Panc1 (cell line): ENCODE data around the gene SHANK2. TPM values are rescaled to one million over a fixed set of nuclear protein-coding genes. Genes with fewer than 3 reads are reported as not detected.

Source experiments
- ATAC-seq: fragments of 200-7000 bp; cut with Tn5 transposase; 2 replicates; pipeline ENCODE4 v1.9.1; 2020; ENCODE audit warnings: mild to moderate bottlenecking, moderate library complexity
- BruUV-seq: library from RNA; stranded (reverse); fragments of 400-500 nt; replicated peaks from 2 replicates; lab custom pipeline; 2021; lab: Mats Ljungman, UMichigan
- CTCF ChIA-PET: fragments of 300-600 bp; sonication (Branson Sonifier 250); formaldehyde crosslinking; loops from one replicate; lab custom pipeline; 2022; ENCODE audit warnings: antibody characterized with exemption; lab: Charles Lee
- POLR2A ChIA-PET: fragments of 300-600 bp; sonication (Branson Sonifier 250); formaldehyde crosslinking; loops from one replicate; lab custom pipeline; 2022; ENCODE audit warnings: antibody characterized with exemption; lab: Charles Lee
- DNase-seq: peaks from one replicate; pipeline ENCODE4 v3.0.0-alpha.2; 2010; ENCODE audit warnings: low read depth, low spot score
- H3K27ac ChIP-seq: 2 replicates; pipeline ENCODE4 v1.5.1; 2011; ENCODE audit warnings: mild to moderate bottlenecking, low read length, inconsistent platforms
- H3K27me3 ChIP-seq: fragments of 200-500 bp; sonication (Bioruptor generic); 2 replicates; pipeline ENCODE4 v1.6.0; 2014; ENCODE audit warnings: low read length, inconsistent platforms; ENCODE audit not compliant: control insufficient read depth, insufficient read depth
- H3K36me3 ChIP-seq: fragments of 200-500 bp; sonication (Bioruptor generic); 2 replicates; pipeline ENCODE4 v1.5.1; 2014; ENCODE audit warnings: inconsistent platforms, mild to moderate bottlenecking, low read length, moderate library complexity; ENCODE audit not compliant: control insufficient read depth, insufficient read depth
- H3K4me1 ChIP-seq: 2 replicates; pipeline ENCODE4 v1.5.1; 2011; ENCODE audit warnings: inconsistent platforms, mild to moderate bottlenecking, low read length, moderate library complexity; ENCODE audit not compliant: control insufficient read depth, insufficient read depth
- H3K4me3 ChIP-seq, 2 experiments: 2 replicates each; pipeline ENCODE4 v1.5.1; 2011 to 2012; ENCODE audit warnings: low read depth in 2 of 2, low read length in 2 of 2, mild to moderate bottlenecking in 2 of 2, inconsistent platforms in 1 of 2, moderate library complexity in 1 of 2
- H3K9me3 ChIP-seq: fragments of 200-500 bp; sonication (Bioruptor generic); 2 replicates; pipeline ENCODE4 v1.5.1; 2014; ENCODE audit warnings: low read depth, mild to moderate bottlenecking, inconsistent platforms, low read length, moderate library complexity; ENCODE audit not compliant: control insufficient read depth, insufficient read depth
- CTCF ChIP-seq: fragments of 450-650 bp; IDR thresholded peaks from 2 replicates; pipeline ENCODE4 v1.5.1; 2017; ENCODE audit warnings: mild to moderate bottlenecking
- POLR2AphosphoS5 ChIP-seq: IDR thresholded peaks from 2 replicates; pipeline ENCODE4 v1.6.1; 2012; ENCODE audit warnings: mild to moderate bottlenecking, low read depth, low read length, moderate library complexity
- REST ChIP-seq, 2 experiments: IDR thresholded peaks; 2 replicates each; pipeline ENCODE4 v1.6.1; 2011 to 2012; ENCODE audit warnings: low read depth in 2 of 2, control low read depth in 1 of 2, low read length in 1 of 2, mild to moderate bottlenecking in 1 of 2, moderate library complexity in 1 of 2; ENCODE audit not compliant: insufficient read depth in 1 of 2
- SIN3A ChIP-seq: IDR thresholded peaks from 2 replicates; pipeline ENCODE4 v1.6.1; 2012; ENCODE audit warnings: low read depth, mild to moderate bottlenecking, low read length, moderate library complexity, borderline replicate concordance; ENCODE audit not compliant: insufficient read depth
- TCF7L2 ChIP-seq: IDR thresholded peaks from 2 replicates; pipeline ENCODE4 v1.6.1; 2011; ENCODE audit warnings: mild to moderate bottlenecking, low read depth, low read length, inconsistent platforms
- in situ Hi-C: cut with HindIII; loops from 2 replicates; pipeline ENCODE4 v1.10.0; 2016; ENCODE audit warnings: low sequenced_read_pairs, low pct_unique_long_range_greater_than_20kb
- intact Hi-C: fragments of 100-400 bp; cut with micrococcal nuclease; formaldehyde crosslinking; loops from one replicate; pipeline ENCODE4 v1.10.0; 2022; ENCODE audit not compliant: unreplicated experiment
- total RNA-seq: library from RNA; stranded (reverse); gene quantifications from one replicate; pipeline ENCODE4 v1.2.1, GENCODE V29; 2021; ENCODE audit not compliant: unreplicated experiment

Gene SHANK2
- total RNA-seq, 1 experiment from 2014 or later, result 1.7 TPM

GRCh38 chr11:71242391-71242790 is 10.0 kb downstream of the SHANK2 start:
- TF ChIP-seq POLR2AphosphoS5 (no peak), TCF7L2 (no peak), CTCF (no peak), SIN3A (no peak)
- H3K4me1 ChIP-seq, result peaks cover 5% of the 10 kb centered on the region; the same call in 1 of the 2 replicates
- CTCF ChIA-PET, result no interaction called here
- POLR2A ChIA-PET, result no interaction called here
- no peaks in the 10 kb centered on the region for H3K36me3 ChIP-seq
- H3K27me3 ChIP-seq, result no peaks in the 10 kb centered on the region; the same call in 1 of the 2 replicates
- intact Hi-C loops (no loop called here), in situ Hi-C loops (no loop called here)
- no peak overlapping the region for H3K4me3 ChIP-seq
- no TSS peak for BruUV-seq
- no peak for DNase-seq
- no peaks in the 10 kb centered on the region for H3K9me3 ChIP-seq
- ATAC-seq, result no peak
- H3K27ac ChIP-seq, result no peak overlapping the region

GRCh38 chr11:71241721-71242259 is 10.6 kb downstream of the SHANK2 start:
- ATAC-seq, result no peak

More at GRCh38 chr11:71241721-71242259, 10.6 kb downstream of the SHANK2 start:
- intact Hi-C loops, result no loop called here
- CTCF ChIA-PET, result no interaction called here
- Histone ChIP-seq H3K4me3 (no peak overlapping the region), H3K9me3 (no peaks in the 10 kb centered on the region), H3K4me1 (peaks cover 5% of the 10 kb centered on the region; the same call in 1 of the 2 replicates), H3K27ac (no peak overlapping the region), H3K27me3 (no peaks in the 10 kb centered on the region), H3K36me3 (no peaks in the 10 kb centered on the region)
- POLR2A ChIA-PET, result no interaction called here
- no peak for DNase-seq
- in situ Hi-C loops, result no loop called here
- no TSS peak for BruUV-seq
- TF ChIP-seq TCF7L2 (no peak), POLR2AphosphoS5 (no peak), SIN3A (no peak), CTCF (no peak), REST (IDR thresholded peaks at IDR 0.05; ENCODE audit: insufficient read depth in 1 of 2, low read depth in 2 of 2, low read length in 1 of 2) (no peak)
